Activated T-helper 2 cell treated with anti-CD3 and anti-CD28 coated beads, Interferon-gamma antibody, Interleukin-2, Interleukin-4, amounts not matched to agents 10 μg/mL and 5 μg/mL and 100 μg/mL, durations not matched to agents 14 hours and 24 hours and 36 hours (primary cell): ENCODE results near the gene NHLRC2. TPM values are rescaled to one million over a fixed set of nuclear protein-coding genes. Genes with fewer than 3 reads are reported as not detected.
"Not testable (repeated sequence)": the region's sequence is repeated elsewhere in the genome, so short reads cannot be mapped to it uniquely, and the experiment has no call there.

Source experiments
- DNase-seq: peaks from one replicate; pipeline ENCODE4 v3.0.0; 2021; ENCODE audit warnings: low spot score
- H3K27ac Mint-ChIP-seq: one replicate; pipeline ENCODE4 v1.8.0; 2021; ENCODE audit warnings: mixed read lengths
- H3K27me3 Mint-ChIP-seq: one replicate; pipeline ENCODE4 v1.8.0; 2021; ENCODE audit warnings: low read depth, mixed read lengths
- H3K36me3 Mint-ChIP-seq: one replicate; pipeline ENCODE4 v1.8.0; 2021; ENCODE audit warnings: low read depth, mixed read lengths
- H3K4me1 Mint-ChIP-seq: one replicate; pipeline ENCODE4 v1.8.0; 2021; ENCODE audit warnings: low read depth, mixed read lengths
- H3K4me3 Mint-ChIP-seq: one replicate; pipeline ENCODE4 v1.8.0; 2021; ENCODE audit warnings: low read depth, mild to moderate bottlenecking, moderate library complexity, mixed read lengths
- H3K9me3 Mint-ChIP-seq: one replicate; pipeline ENCODE4 v1.8.0; 2021; ENCODE audit warnings: mixed read lengths
- intact Hi-C: fragments of 100-400 bp; cut with micrococcal nuclease; formaldehyde crosslinking; loops from one replicate; pipeline ENCODE4 v1.15.1; 2023
- total RNA-seq: library from RNA; stranded (reverse); gene quantifications from 2 replicates; pipeline ENCODE4 v1.2.3, GENCODE V29; 2022

Gene NHLRC2
- total RNA-seq, 1 donor from 2014 or later = 26.0 TPM

GRCh38 chr10:113937756-113938155 is 83.3 kb downstream of the NHLRC2 start:
- Mint-ChIP-seq H3K4me1 (no peaks in the 10 kb centered on the region), H3K9me3 (no peaks in the 10 kb centered on the region), H3K4me3 (no peak overlapping the region), H3K27me3 (peaks cover 51% of the 10 kb centered on the region), H3K36me3 (no peaks in the 10 kb centered on the region), H3K27ac (no peak overlapping the region)
- intact Hi-C loops = no loop called here
- no peak for DNase-seq

GRCh38 chr10:113939212-113939860 is 84.9 kb downstream of the NHLRC2 start:
- no peak for DNase-seq
- no peaks in the 10 kb centered on the region for H3K36me3 Mint-ChIP-seq
- no peak overlapping the region for H3K27ac Mint-ChIP-seq
- intact Hi-C loops = no loop called here
- H3K9me3 Mint-ChIP-seq = no peaks in the 10 kb centered on the region
- peaks cover 48% of the 10 kb centered on the region for H3K27me3 Mint-ChIP-seq
- no peak overlapping the region for H3K4me3 Mint-ChIP-seq
- H3K4me1 Mint-ChIP-seq = no peaks in the 10 kb centered on the region

GRCh38 chr10:113941140-113941539 is 86.7 kb downstream of the NHLRC2 start:
- no peak overlapping the region for H3K27ac Mint-ChIP-seq

GRCh38 chr10:113943196-113943595 is 88.7 kb downstream of the NHLRC2 start:
- H3K27me3 Mint-ChIP-seq = peaks cover 48% of the 10 kb centered on the region
- H3K9me3 Mint-ChIP-seq, H3K27ac Mint-ChIP-seq, H3K4me3 Mint-ChIP-seq, DNase-seq, H3K36me3 Mint-ChIP-seq, intact Hi-C loops: not testable (repeated sequence)
- H3K4me1 Mint-ChIP-seq = peaks cover 11% of the 10 kb centered on the region

More at GRCh38 chr10:113941140-113941539, 86.7 kb downstream of the NHLRC2 start:
- no peaks in the 10 kb centered on the region for H3K9me3 Mint-ChIP-seq
- H3K27me3 Mint-ChIP-seq = peaks cover 49% of the 10 kb centered on the region
- H3K4me1 Mint-ChIP-seq = no peaks in the 10 kb centered on the region
- intact Hi-C loops = no loop called here
- no peak overlapping the region for H3K4me3 Mint-ChIP-seq
- DNase-seq = no peak
- no peaks in the 10 kb centered on the region for H3K36me3 Mint-ChIP-seq

GRCh38 chr10:113945075-113945686 is 90.7 kb downstream of the NHLRC2 start:
- no peak overlapping the region for H3K4me3 Mint-ChIP-seq

GRCh38 chr10:113945687-113946085 is 91.2 kb downstream of the NHLRC2 start:
- Mint-ChIP-seq H3K9me3 (no peaks in the 10 kb centered on the region), H3K27me3 (peaks cover 32% of the 10 kb centered on the region), H3K4me1 (peaks cover 11% of the 10 kb centered on the region), H3K36me3 (no peaks in the 10 kb centered on the region), H3K27ac (no peak overlapping the region), H3K4me3 (no peak overlapping the region)
- DNase-seq = no peak
- intact Hi-C loops = no loop called here

More at GRCh38 chr10:113945075-113945686, 90.7 kb downstream of the NHLRC2 start:
- peaks cover 33% of the 10 kb centered on the region for H3K27me3 Mint-ChIP-seq
- peaks cover 11% of the 10 kb centered on the region for H3K4me1 Mint-ChIP-seq
- H3K36me3 Mint-ChIP-seq = no peaks in the 10 kb centered on the region
- no peaks in the 10 kb centered on the region for H3K9me3 Mint-ChIP-seq
- H3K27ac Mint-ChIP-seq = no peak overlapping the region
- DNase-seq = no peak
- intact Hi-C loops = no loop called here

GRCh38 chr10:113947184-113948041 is 93.0 kb downstream of the NHLRC2 start:
- Mint-ChIP-seq H3K27ac (no peak overlapping the region), H3K4me3 (no peak overlapping the region), H3K9me3 (no peaks in the 10 kb centered on the region), H3K4me1 (peaks cover 11% of the 10 kb centered on the region), H3K27me3 (peaks cover 28% of the 10 kb centered on the region), H3K36me3 (no peaks in the 10 kb centered on the region)
- no peak for DNase-seq
- intact Hi-C loops = no loop called here

- Mint-ChIP-seq H3K4me3 (no peak overlapping the region), H3K4me1 (peaks cover 11% of the 10 kb centered on the region), H3K36me3 (no peaks in the 10 kb centered on the region), H3K9me3 (no peaks in the 10 kb centered on the region), H3K27me3 (peaks cover 28% of the 10 kb centered on the region), H3K27ac (no peak overlapping the region)
- no peak for DNase-seq
- intact Hi-C loops = no loop called here
Measured at GRCh38 chr10:113948048-113948447, 93.6 kb downstream of the NHLRC2 start.

- Mint-ChIP-seq H3K36me3 (peaks cover 14% of the 10 kb centered on the region), H3K9me3 (peaks cover 4% of the 10 kb centered on the region), H3K4me1 (peaks cover 16% of the 10 kb centered on the region), H3K27me3 (peaks cover 27% of the 10 kb centered on the region), H3K27ac (no peak overlapping the region), H3K4me3 (no peak overlapping the region)
- DNase-seq = no peak
- intact Hi-C loops = no loop called here
Measured at GRCh38 chr10:113950268-113950667, 95.8 kb downstream of the NHLRC2 start.

- no peak overlapping the region for H3K4me3 Mint-ChIP-seq
- no peak overlapping the region for H3K27ac Mint-ChIP-seq
- peaks cover 9% of the 10 kb centered on the region for H3K9me3 Mint-ChIP-seq
- H3K27me3 Mint-ChIP-seq = peaks cover 22% of the 10 kb centered on the region
- H3K36me3 Mint-ChIP-seq = peaks cover 14% of the 10 kb centered on the region
- DNase-seq = no peak
- H3K4me1 Mint-ChIP-seq = peaks cover 13% of the 10 kb centered on the region
- intact Hi-C loops = no loop called here
Measured at GRCh38 chr10:113953505-113954272, 99.2 kb downstream of the NHLRC2 start.

- Mint-ChIP-seq H3K4me1 (peaks cover 20% of the 10 kb centered on the region), H3K27me3 (peaks cover 22% of the 10 kb centered on the region), H3K27ac (no peak overlapping the region), H3K4me3 (no peak overlapping the region), H3K9me3 (peaks cover 9% of the 10 kb centered on the region), H3K36me3 (peaks cover 14% of the 10 kb centered on the region)
- intact Hi-C loops = no loop called here
- DNase-seq = no peak
Measured at GRCh38 chr10:113954409-113954808, 99.9 kb downstream of the NHLRC2 start.

GRCh38 chr10:113957013-113957412 is 102.6 kb downstream of the NHLRC2 start:
- Mint-ChIP-seq H3K4me1 (peaks cover 43% of the 10 kb centered on the region), H3K27ac (no peak overlapping the region), H3K27me3 (peaks cover 13% of the 10 kb centered on the region), H3K36me3 (peaks cover 14% of the 10 kb centered on the region), H3K9me3 (peaks cover 9% of the 10 kb centered on the region), H3K4me3 (no peak overlapping the region)
- DNase-seq = no peak
- intact Hi-C loops = no loop called here
